GM19397 (cell line): Measurements from ENCODE around the gene POLA1.
"Not testable (repeated sequence)": the region's sequence is repeated elsewhere in the genome, so short reads cannot be mapped to it uniquely, and the experiment has no call there.

Experiments
- ATAC-seq: cut with Tn5 transposase; IDR thresholded peaks from one replicate; pipeline ENCODE4 v1.9.1; 2021; ENCODE audit warnings: mild to moderate bottlenecking, moderate library complexity; ENCODE audit not compliant: unreplicated experiment

POLA1 gene

DNA sequence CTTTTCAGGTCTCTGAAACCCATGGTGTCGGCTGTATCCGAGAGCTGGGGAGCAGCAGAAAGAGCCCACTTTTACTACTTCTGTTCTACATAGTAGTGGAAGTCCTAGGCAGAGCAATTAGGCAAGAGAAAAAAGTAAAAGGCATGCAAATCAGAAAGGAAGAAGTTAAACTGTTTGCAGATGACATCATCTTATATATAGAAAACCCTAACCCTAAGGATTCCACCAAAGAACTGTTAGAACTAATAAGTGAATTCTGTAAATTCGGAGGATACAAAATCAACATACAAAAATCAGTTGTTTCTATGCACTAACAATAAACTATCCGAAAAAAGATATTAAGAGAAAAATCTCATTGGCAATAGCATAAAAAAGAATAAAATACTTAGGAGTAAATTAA lies 95.3 kb downstream of the POLA1 start:
- no peak for ATAC-seq

DNA sequence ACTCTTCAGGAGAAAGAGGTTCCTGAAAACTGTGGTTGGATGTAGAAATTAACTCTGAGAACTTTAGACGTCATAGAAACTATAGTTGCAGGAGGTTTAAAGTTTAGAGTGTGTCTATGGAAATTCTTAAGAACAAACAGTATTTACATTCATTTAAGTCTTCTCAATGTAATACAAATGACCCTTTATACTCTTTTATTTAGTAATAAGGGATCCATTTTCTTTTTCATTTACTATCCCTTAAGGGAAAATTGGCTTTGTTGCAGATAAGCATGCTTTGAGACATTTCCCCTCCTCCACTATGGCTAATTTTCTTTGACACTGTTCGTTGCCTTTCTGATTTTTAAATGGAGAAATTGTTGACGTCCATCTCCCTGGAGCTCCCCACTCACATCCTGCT lies 96.4 kb downstream of the POLA1 start:
- no peak for ATAC-seq

DNA sequence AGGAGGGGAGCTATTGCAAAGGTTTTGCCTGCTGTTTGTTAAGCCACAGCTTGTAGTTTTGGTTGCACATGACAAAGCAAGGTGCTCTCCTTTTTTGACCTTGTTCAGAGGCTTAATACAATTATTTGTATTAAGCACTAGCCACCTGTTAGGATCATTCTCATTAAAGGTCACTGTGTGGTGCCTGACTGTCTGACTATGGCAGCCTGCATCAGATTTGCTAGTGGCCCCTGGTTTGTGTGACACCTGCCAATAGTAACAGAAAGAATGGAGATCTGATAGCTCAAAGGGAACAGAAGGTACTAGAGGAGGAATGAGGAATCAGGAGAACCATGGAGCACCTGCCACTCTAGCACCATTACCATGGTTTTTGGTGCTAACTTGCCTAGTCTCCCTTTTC lies 102.5 kb downstream of the POLA1 start:
- ATAC-seq: no peak

DNA sequence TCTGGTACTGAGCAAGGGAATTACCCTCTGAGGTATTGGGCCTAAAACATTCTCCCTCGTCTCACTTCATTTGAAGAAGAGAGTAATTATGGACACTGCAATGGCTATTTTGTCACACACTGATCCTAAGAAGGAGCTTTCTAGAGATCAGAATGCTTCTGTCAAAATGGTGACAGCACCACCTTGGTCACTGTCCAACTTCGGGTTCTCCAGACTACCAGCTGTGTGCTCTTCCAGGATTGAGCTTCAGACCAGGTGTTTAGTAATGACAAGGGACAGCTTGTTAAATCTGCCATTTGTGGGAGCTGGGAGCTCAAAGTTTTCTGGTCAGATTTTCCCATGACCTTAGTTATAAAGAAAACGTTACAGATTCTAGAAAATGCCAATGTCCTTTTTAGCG lies 105.4 kb downstream of the POLA1 start:
- ATAC-seq: no peak

DNA sequence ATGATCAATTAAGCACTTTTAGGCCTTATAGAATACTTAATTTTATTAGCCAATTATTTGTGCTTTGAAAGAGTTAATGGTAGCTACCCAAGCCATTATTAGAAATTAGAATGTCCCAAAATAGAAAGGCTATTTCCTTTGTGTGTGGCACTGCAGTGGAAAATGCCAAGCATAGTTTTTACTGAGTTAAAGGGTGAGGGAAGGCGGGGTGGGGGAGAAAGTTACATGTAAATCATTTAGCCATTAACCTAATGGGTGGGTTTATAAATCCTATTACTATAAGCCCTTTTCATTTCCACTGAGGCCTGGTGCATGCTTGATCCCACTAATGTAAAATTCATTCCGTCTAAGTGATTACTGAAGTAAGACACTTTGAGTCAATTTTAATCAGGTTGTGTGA lies 105.8 kb downstream of the POLA1 start:
- no peak for ATAC-seq

DNA sequence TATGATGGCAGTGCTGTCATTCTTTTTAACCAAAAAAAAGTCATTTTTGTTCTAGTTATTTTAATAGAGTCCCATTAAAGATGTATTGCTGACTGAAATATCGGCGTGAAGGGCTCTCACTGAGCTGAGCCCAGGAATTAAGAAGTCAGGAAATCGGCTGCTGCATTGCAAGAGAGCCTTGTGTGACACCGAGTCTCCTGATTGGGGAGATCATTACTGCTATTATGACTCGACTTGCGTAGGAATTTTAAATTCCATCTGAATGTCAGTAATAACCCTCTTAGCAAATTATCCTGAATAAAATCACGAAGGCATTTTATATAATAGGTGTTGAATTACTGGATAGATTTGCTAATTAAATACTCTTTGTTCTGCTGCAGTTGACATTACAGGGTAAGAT lies 111.5 kb downstream of the POLA1 start:
- no peak for ATAC-seq

DNA sequence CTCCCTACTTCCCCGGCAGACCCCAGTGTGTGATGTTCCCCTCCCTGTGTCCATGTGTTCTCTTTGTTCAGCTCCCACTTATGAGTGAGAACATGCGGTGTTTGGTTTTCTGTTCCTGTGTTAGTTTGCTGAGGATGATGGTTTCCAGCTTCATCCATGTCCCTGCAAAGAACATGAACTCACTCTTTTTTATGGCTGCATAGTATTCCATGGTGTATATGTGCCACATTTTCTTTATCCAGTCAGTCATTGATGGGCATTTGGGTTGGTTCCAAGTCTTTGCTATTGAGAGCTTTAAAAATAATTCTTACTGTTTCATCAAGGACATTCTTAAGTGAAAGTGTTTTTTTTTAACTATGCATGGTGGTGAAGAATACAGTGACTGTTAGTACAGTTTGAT lies 126.1 kb downstream of the POLA1 start:
- not testable (repeated sequence) for ATAC-seq

DNA sequence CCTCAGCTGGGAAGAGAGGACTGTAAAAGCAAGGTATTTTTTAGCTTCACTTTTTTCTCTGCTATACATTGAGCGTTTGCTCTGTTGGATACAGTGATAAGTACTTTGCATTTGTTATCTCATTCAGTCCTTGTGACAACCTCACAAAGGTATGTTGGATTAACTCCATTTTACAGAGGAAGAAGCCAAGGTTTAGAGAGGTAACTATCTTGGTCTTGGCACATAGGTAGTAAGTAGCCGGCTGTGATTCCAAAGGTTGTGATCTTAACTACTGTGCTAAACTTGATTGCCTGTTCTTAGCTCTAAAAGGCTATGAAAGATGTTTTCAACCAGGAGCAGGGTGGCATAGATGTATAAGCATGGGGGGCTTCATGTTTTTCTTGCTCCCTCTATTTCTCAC lies 134.4 kb downstream of the POLA1 start:
- no peak for ATAC-seq

DNA sequence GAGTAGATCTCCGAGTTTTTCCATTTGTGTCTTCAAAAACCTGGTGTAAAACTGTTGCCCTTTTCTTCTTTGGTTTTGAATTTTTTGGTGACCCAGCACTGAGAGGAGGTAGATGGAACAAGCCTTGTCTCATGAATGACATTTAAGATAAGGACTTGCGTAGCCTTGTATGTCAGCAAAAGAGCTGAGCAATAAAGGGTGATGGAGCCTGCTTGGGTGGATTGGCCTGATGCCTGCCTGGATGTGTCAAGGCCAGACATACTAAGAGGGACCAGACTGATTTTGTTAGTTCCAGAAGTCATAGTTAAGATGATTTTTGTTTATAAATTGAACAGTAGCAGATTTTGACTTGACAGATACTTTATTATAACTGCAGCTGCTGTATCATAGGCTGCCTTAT lies 134.9 kb downstream of the POLA1 start:
- no peak for ATAC-seq

DNA sequence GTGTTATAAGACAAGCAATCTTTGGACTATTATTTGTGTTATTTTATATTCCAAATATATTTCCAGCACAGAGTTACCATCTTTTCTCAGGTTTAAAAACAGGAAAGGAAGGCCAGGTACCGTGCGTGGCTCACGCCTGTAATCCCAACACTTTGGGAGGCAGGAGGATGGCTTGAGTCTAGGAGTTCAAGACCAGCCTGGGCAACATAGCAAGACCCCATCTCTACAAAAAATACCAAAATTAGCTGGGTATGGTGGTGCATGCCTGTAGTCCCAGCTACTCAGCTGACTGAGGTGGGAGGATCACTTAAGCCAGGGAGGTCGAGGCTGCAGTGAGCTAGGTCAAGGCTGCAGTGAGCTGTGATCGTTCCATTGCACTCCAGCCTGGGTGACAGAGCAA lies 140.0 kb downstream of the POLA1 start:
- ATAC-seq: no peak

DNA sequence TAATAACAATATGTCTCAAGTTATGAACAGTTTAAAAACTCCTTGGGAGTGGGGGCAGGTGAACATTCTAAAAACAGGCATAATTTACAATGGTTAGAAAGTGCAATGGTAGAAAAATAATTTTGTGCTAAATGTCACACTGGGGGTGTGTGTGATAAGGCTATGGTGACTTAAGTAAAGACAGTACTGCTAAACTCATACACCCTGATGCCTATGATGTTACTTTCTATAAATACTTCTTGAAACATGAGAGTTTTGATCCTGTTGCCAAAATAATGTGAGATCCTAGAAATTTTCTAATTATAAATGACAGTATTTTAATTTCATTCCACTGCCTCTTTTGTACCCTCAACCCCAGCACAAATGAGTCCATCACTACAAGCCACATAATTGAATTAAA lies 144.2 kb downstream of the POLA1 start:
- ATAC-seq: no peak

DNA sequence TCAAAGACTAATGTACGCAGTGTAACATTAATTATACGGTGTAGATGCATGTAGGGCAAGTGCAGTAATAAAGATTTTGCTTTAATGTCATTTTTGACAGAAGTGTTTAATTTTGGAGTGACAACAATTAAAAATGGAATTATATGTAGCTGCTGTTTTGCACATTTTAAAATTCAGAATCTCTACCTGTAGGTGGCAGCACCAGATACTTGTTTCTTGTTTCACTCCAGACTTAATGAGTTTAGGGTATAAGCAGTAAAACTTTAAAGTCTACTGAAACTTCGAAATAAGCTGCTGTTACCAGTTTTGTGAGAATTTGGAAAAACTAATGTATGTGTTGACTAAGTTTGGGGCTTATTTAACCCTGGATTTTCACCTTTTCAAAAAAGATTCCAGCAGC lies 144.9 kb downstream of the POLA1 start:
- ATAC-seq: no peak

DNA sequence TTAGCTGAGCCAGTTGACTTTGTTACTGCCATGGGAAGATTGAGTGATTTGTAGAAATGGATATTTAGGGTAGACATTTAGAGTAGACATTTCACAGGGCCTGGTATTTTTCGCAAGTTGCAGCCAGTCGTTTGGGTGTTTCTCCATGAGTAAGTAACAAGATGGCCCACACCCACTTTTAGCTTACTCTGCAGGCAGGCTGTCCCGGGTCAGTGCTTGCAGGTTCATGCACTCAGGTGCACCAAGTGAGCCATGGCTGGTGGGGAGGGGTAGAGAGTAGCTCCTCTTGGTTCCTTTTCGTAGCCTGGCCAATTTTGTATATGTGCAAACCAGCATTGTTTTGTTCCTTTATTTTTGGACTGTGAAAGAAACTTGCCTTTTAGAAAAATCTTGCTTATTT lies 145.6 kb downstream of the POLA1 start:
- ATAC-seq: no peak

DNA sequence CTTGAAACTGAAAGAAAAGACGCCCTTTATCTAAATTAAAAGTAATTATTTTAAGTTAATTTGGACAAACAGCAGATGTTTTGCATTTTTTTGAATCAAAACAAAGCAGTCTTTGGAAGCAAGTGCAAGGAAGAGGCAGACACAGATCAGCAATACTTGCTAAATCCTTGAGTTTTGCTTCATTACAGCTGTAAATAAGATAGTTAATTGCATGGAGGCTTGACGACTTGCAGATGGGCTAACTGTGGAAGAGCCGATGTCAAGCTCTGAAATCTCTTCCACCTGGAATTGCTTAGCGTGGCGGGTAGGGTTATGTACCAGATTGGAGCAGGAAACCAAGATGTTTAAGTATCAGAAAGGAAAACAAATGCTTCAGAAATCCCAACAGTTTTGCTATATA lies 148.8 kb downstream of the POLA1 start:
- no peak for ATAC-seq

DNA sequence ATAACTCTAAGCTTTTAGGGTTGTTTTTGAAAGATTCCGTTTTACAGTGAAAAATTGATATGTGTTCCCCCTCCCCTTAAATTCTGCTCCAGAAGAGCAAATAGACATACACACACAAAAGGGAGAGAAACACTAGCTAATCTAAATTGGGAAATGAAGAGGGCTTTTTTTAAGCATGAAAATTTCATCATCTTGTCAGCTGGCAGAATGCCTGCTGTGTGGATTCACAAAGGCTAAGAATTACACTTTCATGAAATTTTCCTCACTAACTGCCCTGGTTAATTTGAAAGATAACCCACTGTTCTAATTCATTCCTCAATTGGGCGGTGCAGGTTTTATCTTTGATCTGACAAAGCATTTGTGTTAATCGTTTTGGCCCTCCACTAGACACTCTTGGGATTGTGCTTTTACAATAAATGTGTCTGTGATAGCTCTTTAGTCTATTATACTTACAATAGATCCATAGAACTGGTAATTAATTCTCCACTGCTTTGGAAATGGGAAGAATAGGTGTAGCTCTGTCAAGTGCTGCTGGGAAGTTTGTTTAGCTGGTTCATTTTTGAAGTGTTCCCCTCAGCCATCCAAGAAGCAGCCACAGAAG lies 152.9 kb downstream of the POLA1 start:
- ATAC-seq: no peak

DNA sequence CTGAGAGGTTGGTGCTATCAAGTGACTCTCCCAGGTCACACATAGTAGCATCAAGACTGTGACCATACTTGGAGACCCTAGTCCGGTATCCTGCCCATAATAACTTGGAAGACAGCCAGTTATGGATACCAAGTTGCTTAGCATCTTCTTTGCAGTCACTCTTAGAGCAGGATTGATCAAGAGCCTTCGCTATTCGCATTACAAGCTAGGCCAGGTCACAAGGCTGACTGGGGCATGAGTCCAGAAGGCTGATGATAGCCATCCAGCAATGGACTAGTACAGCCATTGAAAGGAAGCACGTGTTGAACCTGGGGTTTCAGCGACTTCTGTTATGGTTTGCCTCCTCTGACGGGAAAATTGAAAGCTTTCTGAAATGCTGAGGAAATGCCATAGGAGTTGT lies 157.6 kb downstream of the POLA1 start:
- ATAC-seq: no peak

DNA sequence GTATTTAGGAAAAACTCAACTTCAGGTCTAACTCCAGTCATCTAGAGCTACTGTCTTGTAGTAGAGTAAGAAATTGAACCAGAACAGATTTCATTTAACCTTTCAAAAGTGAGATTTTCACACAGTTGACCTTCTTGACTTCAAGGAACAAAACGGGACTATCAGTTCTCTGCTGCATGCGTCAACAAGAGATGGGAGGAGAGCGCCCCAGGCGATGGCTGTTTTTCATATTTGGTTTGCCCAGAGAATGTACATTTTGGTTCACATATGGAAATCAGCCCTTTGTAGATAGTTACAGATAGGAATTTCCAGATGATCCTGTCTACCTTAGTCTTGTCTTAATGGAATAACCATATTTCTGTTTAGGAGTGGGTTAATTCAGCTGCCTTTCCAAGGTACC lies 158.1 kb downstream of the POLA1 start:
- ATAC-seq: no peak

DNA sequence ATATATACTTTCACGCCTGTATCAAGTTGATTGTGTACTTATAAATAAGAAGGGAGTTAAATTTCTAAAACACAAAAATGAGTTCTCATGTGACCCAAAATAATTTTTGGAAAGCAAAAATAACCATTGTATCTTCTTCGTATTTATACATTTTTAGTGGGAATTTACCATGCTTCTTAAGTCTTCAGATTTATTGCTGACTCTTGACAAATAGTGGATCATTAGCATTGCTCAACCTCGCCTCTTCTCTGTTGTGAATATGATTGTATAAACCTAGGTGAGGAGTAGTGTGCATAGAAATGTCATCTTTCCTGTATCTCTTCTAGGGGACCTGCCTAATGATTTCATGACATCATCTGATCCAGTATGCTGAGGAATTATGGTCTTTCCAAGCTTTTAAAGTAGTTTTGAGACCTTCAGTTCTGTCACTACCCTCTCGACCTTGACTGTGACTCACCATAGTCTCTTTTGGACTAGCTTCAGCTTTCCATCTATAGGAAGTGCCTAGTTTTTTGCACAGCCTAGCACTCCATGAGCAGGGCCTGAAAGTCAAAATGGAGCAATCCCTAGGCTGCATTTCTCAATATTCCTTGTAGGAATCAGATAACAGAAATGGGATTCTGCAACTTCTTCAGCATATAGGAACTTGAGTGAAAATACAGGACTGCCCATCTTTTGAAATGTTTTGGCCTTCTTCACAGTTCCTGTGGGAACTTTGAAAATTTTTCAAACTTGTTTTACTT lies 164.5 kb downstream of the POLA1 start:
- ATAC-seq: no peak

DNA sequence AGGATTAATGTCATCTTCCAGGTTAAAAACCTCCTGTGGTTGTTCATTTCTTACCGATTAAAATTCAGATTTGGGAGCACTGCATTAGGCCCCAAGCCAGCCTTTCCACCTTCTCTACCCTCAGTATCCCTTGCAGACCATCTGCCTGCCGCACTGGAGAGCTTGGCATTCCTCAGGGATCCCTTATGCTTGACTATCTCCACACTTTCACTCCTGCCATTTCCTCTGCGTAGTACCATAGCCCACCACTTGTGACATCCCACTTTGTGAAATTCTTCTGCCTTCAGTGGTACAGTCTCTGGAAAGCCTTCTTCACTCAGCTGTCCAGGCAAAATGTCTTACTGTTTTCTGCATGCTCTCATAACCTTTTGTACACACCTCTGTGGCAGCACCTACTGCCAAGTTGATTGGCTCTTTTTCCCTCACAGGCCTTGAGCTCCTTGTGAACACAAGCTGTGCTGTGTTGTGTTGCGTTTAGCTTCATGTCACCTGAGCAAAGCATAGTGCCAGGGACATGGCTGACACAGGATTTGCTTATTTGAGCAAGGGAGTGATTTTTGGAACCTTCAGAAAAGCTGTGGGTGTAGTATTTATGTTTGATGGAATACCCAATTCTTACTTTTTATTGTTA lies 165.6 kb downstream of the POLA1 start:
- no peak for ATAC-seq

DNA sequence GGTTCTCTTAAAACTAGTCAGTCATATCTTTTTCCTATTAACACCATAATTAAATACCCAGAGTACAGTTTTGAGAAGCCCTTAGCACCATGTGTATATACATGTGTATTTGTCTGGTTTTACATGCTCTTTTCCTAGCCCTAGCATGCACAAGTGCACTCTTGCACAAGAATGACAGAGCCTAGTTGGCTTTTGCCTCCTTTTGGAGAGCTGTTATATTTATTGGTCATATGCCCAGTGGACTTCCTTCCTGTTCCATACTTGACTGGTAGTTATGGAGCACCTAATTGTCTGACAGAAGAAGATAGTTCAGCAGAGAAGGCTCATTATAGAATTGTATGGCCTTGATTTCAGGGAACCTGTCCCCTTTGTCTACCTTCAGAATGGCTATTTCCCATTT lies 166.4 kb downstream of the POLA1 start:
- no peak for ATAC-seq

DNA sequence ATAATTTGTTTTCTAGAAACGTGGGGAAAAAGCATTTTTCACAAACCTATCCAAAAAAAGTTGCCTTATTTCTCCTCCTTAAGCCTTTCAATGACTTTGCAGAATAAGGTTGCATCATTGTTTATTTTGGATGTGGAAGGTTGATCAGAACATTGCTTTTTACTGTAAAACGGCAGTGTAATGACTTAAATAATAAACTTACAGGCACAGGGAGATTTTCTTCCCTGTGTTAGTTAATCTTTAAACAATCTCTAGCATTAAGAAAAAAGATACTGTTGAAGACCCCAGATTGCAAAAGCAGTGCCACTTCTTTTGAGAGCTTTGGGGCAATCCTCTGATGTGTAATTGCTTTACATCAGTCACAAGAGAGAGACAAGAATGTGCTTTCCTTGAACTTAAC lies 168.6 kb downstream of the POLA1 start:
- ATAC-seq: no peak

DNA sequence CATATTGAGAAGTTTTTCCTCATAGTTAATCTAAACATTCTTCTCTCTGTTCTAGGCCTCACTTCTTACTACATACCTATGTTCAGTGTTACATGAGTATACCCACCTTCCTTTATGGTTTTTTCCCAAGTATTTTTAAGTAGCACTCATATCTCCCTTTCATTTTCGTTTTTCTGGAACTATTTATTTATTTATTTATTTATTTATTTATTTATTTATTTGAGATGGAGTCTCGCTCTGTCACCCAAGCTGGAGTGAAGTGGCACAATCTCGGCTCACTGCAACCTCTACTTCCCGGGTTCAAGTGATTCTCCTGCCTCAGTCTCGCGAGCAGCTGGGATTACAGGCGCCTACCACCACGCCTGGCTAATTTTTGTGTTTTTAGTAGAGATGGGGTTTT lies 170.1 kb downstream of the POLA1 start:
- not testable (repeated sequence) for ATAC-seq

DNA sequence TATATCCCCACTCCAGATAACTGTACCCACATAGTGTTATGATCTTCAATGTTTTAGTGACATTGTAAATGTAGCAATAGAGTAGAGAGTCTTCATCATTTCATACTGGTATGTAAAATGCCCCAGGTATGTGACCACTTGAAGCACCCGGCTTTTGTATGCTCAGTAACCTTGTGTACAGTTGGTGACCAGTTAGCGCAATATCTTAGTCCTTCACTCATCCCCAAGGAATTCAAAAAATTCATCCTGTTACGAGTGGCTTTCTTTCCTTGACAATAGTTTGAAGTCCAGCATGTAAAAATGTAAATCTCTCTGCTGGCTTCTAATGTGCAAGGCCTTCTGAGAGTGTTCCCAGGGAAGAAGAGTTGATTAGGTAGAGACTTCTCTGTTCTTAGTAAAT lies 176.4 kb downstream of the POLA1 start:
- no peak for ATAC-seq
